Upper lobe of left lung (tissue), 6 donors: Measurements from ENCODE around the gene SNX5. TPM values are rescaled to one million over a fixed set of nuclear protein-coding genes. Genes with fewer than 3 reads are reported as not detected.

Experiments used
- ATAC-seq, 2 donors: fragments of 200-7000 bp; cut with Tn5 transposase; one replicate each; pipeline ENCODE4 v1.9.1; 2022; ENCODE audit warnings: mild to moderate bottlenecking in 2 of 2, moderate library complexity in 2 of 2; ENCODE audit not compliant: low FRiP score in 2 of 2
- DNase-seq, 2 donors: peaks; one replicate each; pipeline ENCODE4 v3.0.0-alpha.2; 2019 to 2020
- H3K27ac ChIP-seq, 4 donors: fragments of 200-600 bp; sonication (generic); one replicate each; pipeline ENCODE4 v1.5.1; 2016 to 2019
- H3K27me3 ChIP-seq, 4 donors: fragments of 200-600 bp; sonication (generic); one replicate each; pipeline ENCODE4 v1.5.1; 2017 to 2019
- H3K36me3 ChIP-seq, 4 donors: fragments of 200-600 bp; sonication (generic); one replicate each; pipeline ENCODE4 v1.5.1; 2016 to 2019
- H3K4me1 ChIP-seq, 4 donors: fragments of 200-600 bp; sonication (generic); one replicate each; pipeline ENCODE4 v1.5.1; 2018 to 2019
- H3K4me3 ChIP-seq, 4 donors: fragments of 200-600 bp; sonication (generic); one replicate each; pipeline ENCODE4 v1.5.1; 2017 to 2019; ENCODE audit warnings: mild to moderate bottlenecking in 2 of 4, moderate library complexity in 1 of 4
- H3K9me3 ChIP-seq, 4 donors: fragments of 200-600 bp; sonication (generic); one replicate each; pipeline ENCODE4 v1.5.1; 2018 to 2019
- EP300 ChIP-seq, 4 donors: sonication (generic); formaldehyde crosslinking; IDR thresholded peaks; one replicate each; pipeline ENCODE4 v1.5.1; 2017; ENCODE audit warnings: antibody characterized with exemption in 4 of 4, control low read depth in 2 of 4
- POLR2A ChIP-seq, 4 donors: fragments of 450-650 bp; IDR thresholded peaks; one replicate each; pipeline ENCODE4 v1.5.1; 2016 to 2017; ENCODE audit warnings: antibody characterized with exemption in 4 of 4, mild to moderate bottlenecking in 2 of 4
- POLR2AphosphoS5 ChIP-seq, 2 donors: sonication (generic); formaldehyde crosslinking; IDR thresholded peaks; one replicate each; pipeline ENCODE4 v1.5.1; 2017; ENCODE audit warnings: antibody characterized with exemption in 2 of 2
- WGBS, 2 donors: methylation state at CpG; one replicate each; pipeline ENCODE4 v1.1.5; 2017 to 2018; 5-methylcytosine and 5-hydroxymethylcytosine counted together
- total RNA-seq, 6 donors: library from RNA; depleted of rRNA in 4 of 6; stranded (reverse); fragments of >200 nt in 4 of 6; gene quantifications; one replicate each; pipeline versions ENCODE4 v1.1.0 to v1.2.1, GENCODE V29; 2016 to 2021
- TF ChIP-seq, protein P1 (sequence below), 6 experiments: fragments of 450-650 bp in 4 of 6; fragments of 200-600 bp in 2 of 6; sonication (generic) in 2 of 6; IDR thresholded peaks; one replicate each; pipeline ENCODE4 v1.5.1; 2016 to 2019; ENCODE audit warnings: antibody characterized with exemption in 6 of 6
- donor health status: DM: no; HTN: no; CAD: no; lungs with moderate emphysema.
- donor health status: DM: no; HTN: yes; CAD: no; lungs with severe emphysema.

Gene SNX5
- total RNA-seq, 6 donors from 2014 or later = 72.0 to 177 (median 111) TPM

- WGBS, 2 donors = 30 to 39% methylated on average over 5 of the region's 5 CpGs
- Histone ChIP-seq H3K4me1 (peaks cover 50 to 93% (median 73%) of the 10 kb centered on the region in 4 donors), H3K9me3 (no peaks in the 10 kb centered on the region)
These were observed 10.0 kb downstream of the SNX5 start for GRCh38 chr20:17958373-17959256.

GRCh38 chr20:17957505-17958363, 10.9 kb downstream of the SNX5 start:
- H3K4me1 ChIP-seq = peaks cover 45 to 94% (median 73%) of the 10 kb centered on the region in 4 donors
- no peak for ATAC-seq

More at GRCh38 chr20:17958373-17959256, 10.0 kb downstream of the SNX5 start:
- Histone ChIP-seq H3K27ac (peak overlapping the region; percentile 66 to 74 (median 73)), H3K4me3 (no peak overlapping the region), H3K36me3 (peaks cover 0 to 26% (median 10%) of the 10 kb centered on the region in 4 donors), H3K27me3 (no peaks in the 10 kb centered on the region)
- ATAC-seq (no peak), DNase-seq (no peak)
- no peak for TF ChIP-seq EP300 (IDR thresholded peaks at IDR 0.05)
- TF ChIP-seq, protein P1, sequence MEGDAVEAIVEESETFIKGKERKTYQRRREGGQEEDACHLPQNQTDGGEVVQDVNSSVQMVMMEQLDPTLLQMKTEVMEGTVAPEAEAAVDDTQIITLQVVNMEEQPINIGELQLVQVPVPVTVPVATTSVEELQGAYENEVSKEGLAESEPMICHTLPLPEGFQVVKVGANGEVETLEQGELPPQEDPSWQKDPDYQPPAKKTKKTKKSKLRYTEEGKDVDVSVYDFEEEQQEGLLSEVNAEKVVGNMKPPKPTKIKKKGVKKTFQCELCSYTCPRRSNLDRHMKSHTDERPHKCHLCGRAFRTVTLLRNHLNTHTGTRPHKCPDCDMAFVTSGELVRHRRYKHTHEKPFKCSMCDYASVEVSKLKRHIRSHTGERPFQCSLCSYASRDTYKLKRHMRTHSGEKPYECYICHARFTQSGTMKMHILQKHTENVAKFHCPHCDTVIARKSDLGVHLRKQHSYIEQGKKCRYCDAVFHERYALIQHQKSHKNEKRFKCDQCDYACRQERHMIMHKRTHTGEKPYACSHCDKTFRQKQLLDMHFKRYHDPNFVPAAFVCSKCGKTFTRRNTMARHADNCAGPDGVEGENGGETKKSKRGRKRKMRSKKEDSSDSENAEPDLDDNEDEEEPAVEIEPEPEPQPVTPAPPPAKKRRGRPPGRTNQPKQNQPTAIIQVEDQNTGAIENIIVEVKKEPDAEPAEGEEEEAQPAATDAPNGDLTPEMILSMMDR (IDR thresholded peaks at IDR 0.05) = peak in 2 of 6 experiments; percentile 4 to 24

GRCh38 chr20:17956099-17956685, 12.4 kb downstream of the SNX5 start:
- Histone ChIP-seq H3K4me1 (peaks cover 35 to 79% (median 60%) of the 10 kb centered on the region in 4 donors), H3K36me3 (peaks cover 4 to 50% (median 26%) of the 10 kb centered on the region in 4 donors), H3K4me3 (no peak overlapping the region), H3K27ac (peak overlapping the region in 3 of 4 donors; percentile 1 to 33 (median 14)), H3K27me3 (no peaks in the 10 kb centered on the region), H3K9me3 (no peaks in the 10 kb centered on the region)
- DNase-seq (no peak), ATAC-seq (no peak)
- 57 to 61% methylated on average over 8 of the region's 8 CpGs for WGBS, 2 donors
- TF ChIP-seq, protein P1 (IDR thresholded peaks at IDR 0.05) = no peak
- TF ChIP-seq EP300 (IDR thresholded peaks at IDR 0.05) (no peak), POLR2AphosphoS5 (IDR thresholded peaks at IDR 0.05) (no peak), POLR2A (IDR thresholded peaks at IDR 0.05) (no peak)

More at GRCh38 chr20:17957505-17958363, 10.9 kb downstream of the SNX5 start:
- no peak for TF ChIP-seq POLR2A (IDR thresholded peaks at IDR 0.05)
- TF ChIP-seq, protein P1 (IDR thresholded peaks at IDR 0.05) = no peak
- TF ChIP-seq POLR2AphosphoS5 (IDR thresholded peaks at IDR 0.05) = no peak
- TF ChIP-seq EP300 (IDR thresholded peaks at IDR 0.05) = no peak
- no peaks in the 10 kb centered on the region for H3K9me3 ChIP-seq
- DNase-seq = no peak
- H3K27ac ChIP-seq = peak overlapping the region in 3 of 4 donors; percentile 73 to 74 (median 73)
- no peak overlapping the region for H3K4me3 ChIP-seq
- H3K36me3 ChIP-seq = peaks cover 0 to 35% (median 16%) of the 10 kb centered on the region in 4 donors
- no peaks in the 10 kb centered on the region for H3K27me3 ChIP-seq
- 44 to 56% methylated on average over 5 of the region's 5 CpGs for WGBS, 2 donors

DNA sequence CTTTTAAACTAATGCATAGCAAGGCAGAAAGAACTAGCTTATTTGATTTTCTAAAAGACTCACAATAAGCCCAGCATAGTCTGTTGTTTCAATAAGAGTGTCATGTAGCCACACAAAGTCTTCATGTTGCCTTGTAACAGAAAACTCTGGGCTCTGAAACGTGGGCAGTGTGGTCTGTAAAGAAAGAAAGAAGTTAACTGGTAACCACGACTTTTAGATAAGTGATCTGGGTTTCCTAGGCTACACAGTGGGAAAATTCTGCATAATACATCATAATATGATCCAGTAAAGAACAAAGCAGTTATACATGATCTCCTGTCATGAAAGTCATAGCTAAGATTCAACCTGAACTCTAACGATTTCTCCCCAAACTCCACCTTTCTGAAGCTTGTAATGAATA, 13.3 kb downstream of the SNX5 start:
- no peaks in the 10 kb centered on the region for H3K27me3 ChIP-seq
- H3K36me3 ChIP-seq = peaks cover 4 to 59% (median 35%) of the 10 kb centered on the region in 4 donors
- DNase-seq (no peak), ATAC-seq (no peak)
- no peaks in the 10 kb centered on the region for H3K9me3 ChIP-seq
- no peak overlapping the region for H3K4me3 ChIP-seq
- WGBS, 2 donors = 41 to 53% methylated on average over 3 of the region's 3 CpGs
- peaks cover 32 to 70% (median 51%) of the 10 kb centered on the region in 4 donors for H3K4me1 ChIP-seq
- peak overlapping the region in 1 of 4 donors; percentile 1 for H3K27ac ChIP-seq
- TF ChIP-seq POLR2A (IDR thresholded peaks at IDR 0.05) (no peak), EP300 (IDR thresholded peaks at IDR 0.05) (no peak), POLR2AphosphoS5 (IDR thresholded peaks at IDR 0.05) (no peak)
- TF ChIP-seq, protein P1 (IDR thresholded peaks at IDR 0.05) = no peak
